ENCODE results near the gene TST. TPM values are rescaled to one million over a fixed set of nuclear protein-coding genes. Genes with fewer than 3 reads are reported as not detected.
A peak's percentile ranks its signal among the peaks of the same experiment; 100 is the strongest.

TST gene
- total and polyA plus RNA-seq, 9 of the 15 experiments (the other 6 are each of a cell fraction or from before 2014, with no cell fraction given), result 1.4 to 26.9 (median 12.4) TPM

- TF ChIP-seq, protein P1, sequence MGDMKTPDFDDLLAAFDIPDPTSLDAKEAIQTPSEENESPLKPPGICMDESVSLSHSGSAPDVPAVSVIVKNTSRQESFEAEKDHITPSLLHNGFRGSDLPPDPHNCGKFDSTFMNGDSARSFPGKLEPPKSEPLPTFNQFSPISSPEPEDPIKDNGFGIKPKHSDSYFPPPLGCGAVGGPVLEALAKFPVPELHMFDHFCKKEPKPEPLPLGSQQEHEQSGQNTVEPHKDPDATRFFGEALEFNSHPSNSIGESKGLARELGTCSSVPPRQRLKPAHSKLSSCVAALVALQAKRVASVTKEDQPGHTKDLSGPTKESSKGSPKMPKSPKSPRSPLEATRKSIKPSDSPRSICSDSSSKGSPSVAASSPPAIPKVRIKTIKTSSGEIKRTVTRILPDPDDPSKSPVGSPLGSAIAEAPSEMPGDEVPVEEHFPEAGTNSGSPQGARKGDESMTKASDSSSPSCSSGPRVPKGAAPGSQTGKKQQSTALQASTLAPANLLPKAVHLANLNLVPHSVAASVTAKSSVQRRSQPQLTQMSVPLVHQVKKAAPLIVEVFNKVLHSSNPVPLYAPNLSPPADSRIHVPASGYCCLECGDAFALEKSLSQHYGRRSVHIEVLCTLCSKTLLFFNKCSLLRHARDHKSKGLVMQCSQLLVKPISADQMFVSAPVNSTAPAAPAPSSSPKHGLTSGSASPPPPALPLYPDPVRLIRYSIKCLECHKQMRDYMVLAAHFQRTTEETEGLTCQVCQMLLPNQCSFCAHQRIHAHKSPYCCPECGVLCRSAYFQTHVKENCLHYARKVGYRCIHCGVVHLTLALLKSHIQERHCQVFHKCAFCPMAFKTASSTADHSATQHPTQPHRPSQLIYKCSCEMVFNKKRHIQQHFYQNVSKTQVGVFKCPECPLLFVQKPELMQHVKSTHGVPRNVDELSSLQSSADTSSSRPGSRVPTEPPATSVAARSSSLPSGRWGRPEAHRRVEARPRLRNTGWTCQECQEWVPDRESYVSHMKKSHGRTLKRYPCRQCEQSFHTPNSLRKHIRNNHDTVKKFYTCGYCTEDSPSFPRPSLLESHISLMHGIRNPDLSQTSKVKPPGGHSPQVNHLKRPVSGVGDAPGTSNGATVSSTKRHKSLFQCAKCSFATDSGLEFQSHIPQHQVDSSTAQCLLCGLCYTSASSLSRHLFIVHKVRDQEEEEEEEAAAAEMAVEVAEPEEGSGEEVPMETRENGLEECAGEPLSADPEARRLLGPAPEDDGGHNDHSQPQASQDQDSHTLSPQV (IDR thresholded peaks at IDR 0.05), result 0 out of 2 replicates have a peak, but pooled peaks have one; percentile 37
- TF ChIP-seq POLR3G (IDR thresholded peaks at IDR 0.05; ENCODE audit: extremely low read depth, insufficient read length, insufficient replicate concordance) (no peak), NFIC (IDR thresholded peaks at IDR 0.05) (0 out of 2 replicates have a peak, but pooled peaks have one; percentile 10), JUND (IDR thresholded peaks at IDR 0.05; ENCODE audit: borderline replicate concordance, low read depth, low read length) (peak; percentile 21; the same call in 1 of the 2 replicates), JUND (tag; IDR thresholded peaks at IDR 0.05; ENCODE audit: borderline replicate concordance, low read depth, low read length) (no peak), ZBTB17 (CRISPR knock-in tag; IDR thresholded peaks at IDR 0.05) (no peak), DIDO1 (tag; IDR thresholded peaks at IDR 0.05; ENCODE audit: low read depth) (no peak), ELF1 (tag; IDR thresholded peaks at IDR 0.05) (no peak), HMGN3 (IDR thresholded peaks at IDR 0.05; ENCODE audit: borderline replicate concordance, extremely low read depth, insufficient read length, low read depth, low read length) (peak; percentile 55)
- TF ChIP-seq, protein P2, sequence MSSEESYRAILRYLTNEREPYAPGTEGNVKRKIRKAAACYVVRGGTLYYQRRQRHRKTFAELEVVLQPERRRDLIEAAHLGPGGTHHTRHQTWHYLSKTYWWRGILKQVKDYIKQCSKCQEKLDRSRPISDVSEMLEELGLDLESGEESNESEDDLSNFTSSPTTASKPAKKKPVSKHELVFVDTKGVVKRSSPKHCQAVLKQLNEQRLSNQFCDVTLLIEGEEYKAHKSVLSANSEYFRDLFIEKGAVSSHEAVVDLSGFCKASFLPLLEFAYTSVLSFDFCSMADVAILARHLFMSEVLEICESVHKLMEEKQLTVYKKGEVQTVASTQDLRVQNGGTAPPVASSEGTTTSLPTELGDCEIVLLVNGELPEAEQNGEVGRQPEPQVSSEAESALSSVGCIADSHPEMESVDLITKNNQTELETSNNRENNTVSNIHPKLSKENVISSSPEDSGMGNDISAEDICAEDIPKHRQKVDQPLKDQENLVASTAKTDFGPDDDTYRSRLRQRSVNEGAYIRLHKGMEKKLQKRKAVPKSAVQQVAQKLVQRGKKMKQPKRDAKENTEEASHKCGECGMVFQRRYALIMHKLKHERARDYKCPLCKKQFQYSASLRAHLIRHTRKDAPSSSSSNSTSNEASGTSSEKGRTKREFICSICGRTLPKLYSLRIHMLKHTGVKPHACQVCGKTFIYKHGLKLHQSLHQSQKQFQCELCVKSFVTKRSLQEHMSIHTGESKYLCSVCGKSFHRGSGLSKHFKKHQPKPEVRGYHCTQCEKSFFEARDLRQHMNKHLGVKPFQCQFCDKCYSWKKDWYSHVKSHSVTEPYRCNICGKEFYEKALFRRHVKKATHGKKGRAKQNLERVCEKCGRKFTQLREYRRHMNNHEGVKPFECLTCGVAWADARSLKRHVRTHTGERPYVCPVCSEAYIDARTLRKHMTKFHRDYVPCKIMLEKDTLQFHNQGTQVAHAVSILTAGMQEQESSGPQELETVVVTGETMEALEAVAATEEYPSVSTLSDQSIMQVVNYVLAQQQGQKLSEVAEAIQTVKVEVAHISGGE (CRISPR knock-in tag; IDR thresholded peaks at IDR 0.05), result no peak
- TF ChIP-seq, protein P3, sequence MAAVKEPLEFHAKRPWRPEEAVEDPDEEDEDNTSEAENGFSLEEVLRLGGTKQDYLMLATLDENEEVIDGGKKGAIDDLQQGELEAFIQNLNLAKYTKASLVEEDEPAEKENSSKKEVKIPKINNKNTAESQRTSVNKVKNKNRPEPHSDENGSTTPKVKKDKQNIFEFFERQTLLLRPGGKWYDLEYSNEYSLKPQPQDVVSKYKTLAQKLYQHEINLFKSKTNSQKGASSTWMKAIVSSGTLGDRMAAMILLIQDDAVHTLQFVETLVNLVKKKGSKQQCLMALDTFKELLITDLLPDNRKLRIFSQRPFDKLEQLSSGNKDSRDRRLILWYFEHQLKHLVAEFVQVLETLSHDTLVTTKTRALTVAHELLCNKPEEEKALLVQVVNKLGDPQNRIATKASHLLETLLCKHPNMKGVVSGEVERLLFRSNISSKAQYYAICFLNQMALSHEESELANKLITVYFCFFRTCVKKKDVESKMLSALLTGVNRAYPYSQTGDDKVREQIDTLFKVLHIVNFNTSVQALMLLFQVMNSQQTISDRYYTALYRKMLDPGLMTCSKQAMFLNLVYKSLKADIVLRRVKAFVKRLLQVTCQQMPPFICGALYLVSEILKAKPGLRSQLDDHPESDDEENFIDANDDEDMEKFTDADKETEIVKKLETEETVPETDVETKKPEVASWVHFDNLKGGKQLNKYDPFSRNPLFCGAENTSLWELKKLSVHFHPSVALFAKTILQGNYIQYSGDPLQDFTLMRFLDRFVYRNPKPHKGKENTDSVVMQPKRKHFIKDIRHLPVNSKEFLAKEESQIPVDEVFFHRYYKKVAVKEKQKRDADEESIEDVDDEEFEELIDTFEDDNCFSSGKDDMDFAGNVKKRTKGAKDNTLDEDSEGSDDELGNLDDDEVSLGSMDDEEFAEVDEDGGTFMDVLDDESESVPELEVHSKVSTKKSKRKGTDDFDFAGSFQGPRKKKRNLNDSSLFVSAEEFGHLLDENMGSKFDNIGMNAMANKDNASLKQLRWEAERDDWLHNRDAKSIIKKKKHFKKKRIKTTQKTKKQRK (IDR thresholded peaks at IDR 0.05; ENCODE audit: borderline replicate concordance, low read depth, low read length), result no peak
- TF ChIP-seq, protein P4, sequence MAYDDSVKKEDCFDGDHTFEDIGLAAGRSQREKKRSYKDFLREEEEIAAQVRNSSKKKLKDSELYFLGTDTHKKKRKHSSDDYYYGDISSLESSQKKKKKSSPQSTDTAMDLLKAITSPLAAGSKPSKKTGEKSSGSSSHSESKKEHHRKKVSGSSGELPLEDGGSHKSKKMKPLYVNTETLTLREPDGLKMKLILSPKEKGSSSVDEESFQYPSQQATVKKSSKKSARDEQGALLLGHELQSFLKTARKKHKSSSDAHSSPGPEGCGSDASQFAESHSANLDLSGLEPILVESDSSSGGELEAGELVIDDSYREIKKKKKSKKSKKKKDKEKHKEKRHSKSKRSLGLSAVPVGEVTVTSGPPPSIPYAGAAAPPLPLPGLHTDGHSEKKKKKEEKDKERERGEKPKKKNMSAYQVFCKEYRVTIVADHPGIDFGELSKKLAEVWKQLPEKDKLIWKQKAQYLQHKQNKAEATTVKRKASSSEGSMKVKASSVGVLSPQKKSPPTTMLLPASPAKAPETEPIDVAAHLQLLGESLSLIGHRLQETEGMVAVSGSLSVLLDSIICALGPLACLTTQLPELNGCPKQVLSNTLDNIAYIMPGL (CRISPR knock-in tag; IDR thresholded peaks at IDR 0.05), result no peak
Measured at GRCh38 chr22:37019309-37020191, at the start of gene TST, which contains the start of gene MPST (continued).

Measured in K562 (cell line).